ENCODE measurements around the gene RAB19.

The RAB19 gene

DNA sequence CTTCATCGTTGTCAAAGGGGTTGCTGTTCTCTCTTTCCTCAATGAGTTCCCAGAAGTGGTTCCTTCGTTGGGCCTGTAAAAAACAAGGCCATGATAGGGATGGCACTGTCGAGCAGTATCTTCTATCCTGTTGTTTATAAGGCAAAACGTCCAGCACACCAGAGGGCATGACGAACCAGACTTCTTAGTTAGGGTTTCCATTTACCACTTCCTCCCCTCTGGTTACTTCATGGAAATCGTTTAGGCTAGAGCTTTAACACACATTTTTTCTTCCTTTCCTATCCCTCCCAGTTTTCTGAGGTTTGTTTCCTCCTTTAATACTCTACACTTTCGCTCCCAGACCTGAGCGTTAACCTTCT lies 50.8 kb downstream of the RAB19 start:
- DNase-seq, result no peak

DNA sequence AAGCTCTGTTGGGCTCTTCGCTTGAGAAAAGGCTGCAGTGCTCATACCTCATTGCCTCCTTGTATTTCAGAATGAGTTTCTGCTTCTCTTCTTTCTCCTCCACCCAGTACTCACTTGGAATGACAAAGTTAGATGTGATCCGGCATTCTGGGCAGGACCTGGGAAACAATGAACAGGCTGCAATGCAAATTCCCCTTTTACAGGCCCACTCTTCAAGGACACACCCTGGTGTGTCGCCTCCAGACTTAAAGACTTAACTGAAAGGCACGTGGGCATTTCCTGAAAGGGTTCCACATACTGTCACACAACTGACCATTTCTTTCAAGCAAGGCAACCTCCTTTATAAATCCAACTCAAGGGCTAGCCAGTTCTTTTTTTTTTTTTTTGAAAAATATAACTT lies 51.9 kb downstream of the RAB19 start:
- DNase-seq, result no peak

DNA sequence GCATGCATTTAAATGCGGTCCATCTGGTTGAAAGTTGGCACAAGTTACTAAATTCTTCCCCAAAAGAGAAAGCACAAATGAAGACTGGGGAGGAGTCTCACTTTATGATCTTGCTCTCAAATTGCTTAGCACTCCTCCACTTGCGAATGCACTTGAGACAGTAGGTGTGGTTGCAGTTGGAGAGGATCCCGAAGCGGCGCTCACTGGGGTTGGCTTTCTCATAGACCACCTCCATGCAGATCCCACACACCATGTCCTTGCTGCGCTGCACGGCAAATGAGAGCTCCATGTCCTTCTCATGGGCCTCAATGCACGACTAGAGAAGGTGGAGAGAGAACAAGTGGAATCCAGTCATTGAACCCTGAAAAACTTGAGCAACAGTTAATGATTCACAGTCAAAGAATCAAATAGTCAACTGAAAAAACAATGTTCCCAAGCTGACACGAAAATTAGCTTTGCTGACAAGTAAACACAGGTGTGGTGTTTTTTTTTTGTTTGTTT lies 52.7 kb downstream of the RAB19 start:
- no peak for DNase-seq

DNA sequence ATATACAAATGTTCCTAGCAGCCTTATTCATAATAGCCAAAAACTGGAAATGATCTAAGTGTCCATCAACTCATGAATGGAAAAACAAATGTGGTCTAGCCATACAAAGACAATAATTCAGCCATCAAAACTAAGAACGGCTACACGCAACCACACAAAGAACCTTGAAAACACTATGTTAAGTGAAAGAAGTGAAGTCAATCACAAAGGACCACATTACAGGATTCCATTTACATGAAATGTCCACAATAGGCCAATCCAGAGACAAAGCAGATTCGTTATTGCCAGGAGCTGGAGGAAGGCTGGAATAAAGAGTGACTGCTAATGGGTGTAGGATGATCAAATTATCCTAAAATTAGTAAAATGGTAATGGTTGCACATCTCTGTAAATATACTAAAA lies 54.3 kb downstream of the RAB19 start:
- no peak for DNase-seq

DNA sequence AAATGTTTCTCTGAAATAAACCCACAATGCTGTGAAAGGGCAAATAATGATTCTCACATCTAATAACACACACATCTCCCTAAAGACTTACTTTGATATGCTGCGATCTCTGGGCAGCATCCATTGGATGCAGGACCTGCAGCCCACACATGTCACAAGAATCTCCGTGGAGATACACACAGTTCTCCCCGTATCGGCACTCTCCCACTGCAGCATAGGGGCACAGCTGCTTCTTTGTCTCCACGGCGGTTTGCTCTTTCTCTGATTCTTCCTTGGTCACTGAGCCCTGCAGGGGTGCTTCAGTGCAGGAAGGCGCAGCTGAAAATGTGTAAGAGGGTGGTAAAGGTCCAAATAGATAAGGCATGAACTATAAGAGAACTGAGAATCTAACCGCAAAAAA lies 55.1 kb downstream of the RAB19 start:
- no peak for DNase-seq

DNA sequence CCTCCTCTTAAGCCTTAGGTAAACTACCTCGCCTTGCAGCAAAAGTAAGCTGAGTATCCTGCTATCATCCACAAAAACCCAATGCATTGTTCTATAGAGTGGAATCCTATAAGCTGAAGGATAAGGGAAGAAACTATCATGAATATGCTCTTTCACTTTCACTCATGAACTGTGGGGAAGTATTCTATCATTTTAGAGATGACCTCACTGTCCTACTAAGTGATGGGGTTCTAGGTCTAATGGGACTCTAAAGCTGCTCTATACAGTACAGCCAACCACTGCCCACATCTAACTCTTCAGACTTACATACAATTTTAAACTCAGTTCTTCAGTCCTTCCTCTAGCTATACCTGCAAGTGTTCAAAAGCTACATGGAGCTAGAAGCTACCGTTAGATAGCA lies 59.3 kb downstream of the RAB19 start:
- DNase-seq, result no peak

DNA sequence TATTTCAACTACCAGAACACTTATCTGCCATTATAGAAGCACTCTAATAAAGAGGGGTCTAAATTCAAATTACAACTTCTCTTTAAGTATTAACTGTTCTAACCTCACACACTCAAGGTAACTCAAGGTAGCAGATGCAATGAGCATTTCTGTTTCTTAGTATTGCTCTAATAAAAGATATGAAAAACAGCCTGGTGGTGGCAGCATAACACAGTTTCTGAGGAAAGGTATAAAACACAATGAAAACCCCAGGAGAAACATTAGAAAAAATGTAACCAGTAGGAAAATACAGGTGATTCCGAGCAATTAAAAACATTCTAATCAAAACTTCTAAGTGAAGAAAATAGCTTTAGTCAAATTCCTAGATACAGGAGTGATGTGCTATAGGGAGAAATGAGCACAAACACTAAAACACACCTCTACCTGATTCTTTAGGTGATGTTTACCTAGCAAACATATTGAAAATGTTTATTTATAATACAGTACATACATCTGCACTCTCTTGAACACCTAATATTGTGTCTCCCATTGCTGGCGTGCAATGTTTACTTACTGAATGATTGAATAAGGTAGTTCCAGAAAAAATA lies 72.0 kb downstream of the RAB19 start:
- DNase-seq, result peak in 5 of 6 experiments; percentile 15 to 67 (median 40)

DNA sequence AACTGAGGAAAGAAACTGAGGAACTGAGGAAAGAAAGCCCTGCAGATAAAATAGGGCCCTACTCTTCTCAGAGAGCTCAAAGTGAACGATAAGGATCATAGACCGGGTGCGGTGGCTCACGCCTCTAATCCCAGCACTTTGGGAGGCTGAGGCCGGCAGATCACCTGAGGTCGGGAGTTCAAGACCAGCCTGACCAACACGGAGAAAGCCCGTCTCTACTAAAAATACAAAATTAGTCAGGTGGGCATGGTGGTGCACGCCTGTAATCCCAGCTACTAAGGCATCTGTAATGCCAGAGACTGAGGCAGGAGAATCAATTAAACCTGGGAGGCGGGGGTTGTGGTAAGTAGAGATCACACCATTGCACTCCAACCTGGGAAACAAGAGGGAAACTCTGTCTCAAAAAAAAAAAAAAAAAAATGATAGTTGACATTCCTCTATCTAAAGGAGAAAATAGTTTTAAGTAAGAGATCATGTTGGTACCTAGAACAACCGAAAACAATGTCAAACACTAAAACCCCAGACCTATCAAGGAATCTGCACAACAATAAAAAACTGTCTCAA lies 72.9 kb downstream of the RAB19 start:
- no peak for DNase-seq
